ENCODE measurements around the gene PDZD2.

Gene PDZD2

DNA sequence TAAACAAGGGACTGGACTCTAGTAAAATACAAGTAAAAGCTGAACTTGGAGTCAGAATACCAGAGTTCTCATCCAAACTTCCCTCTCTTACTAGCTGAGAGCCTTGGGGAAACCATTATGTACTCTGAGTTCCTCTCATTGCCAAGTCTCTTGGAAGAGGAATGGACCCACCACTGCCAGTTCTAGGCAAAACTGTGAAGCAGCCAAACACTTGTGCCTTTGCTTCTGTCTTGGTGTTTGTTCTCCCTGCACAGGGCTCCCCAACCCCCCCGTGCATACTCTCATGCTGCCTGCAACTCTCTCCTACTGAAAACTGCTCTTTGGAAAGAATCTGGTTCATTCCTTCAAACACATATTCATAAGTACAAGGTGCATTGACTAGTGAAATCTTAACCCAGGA is 102.6 kb downstream of the PDZD2 start:
- DNase-seq (ENCODE audit: low read depth) = no peak
- no peak overlapping the region for H3K4me3 ChIP-seq (ENCODE audit: control insufficient read depth, low read depth, low read length)
- TF ChIP-seq, protein P1, sequence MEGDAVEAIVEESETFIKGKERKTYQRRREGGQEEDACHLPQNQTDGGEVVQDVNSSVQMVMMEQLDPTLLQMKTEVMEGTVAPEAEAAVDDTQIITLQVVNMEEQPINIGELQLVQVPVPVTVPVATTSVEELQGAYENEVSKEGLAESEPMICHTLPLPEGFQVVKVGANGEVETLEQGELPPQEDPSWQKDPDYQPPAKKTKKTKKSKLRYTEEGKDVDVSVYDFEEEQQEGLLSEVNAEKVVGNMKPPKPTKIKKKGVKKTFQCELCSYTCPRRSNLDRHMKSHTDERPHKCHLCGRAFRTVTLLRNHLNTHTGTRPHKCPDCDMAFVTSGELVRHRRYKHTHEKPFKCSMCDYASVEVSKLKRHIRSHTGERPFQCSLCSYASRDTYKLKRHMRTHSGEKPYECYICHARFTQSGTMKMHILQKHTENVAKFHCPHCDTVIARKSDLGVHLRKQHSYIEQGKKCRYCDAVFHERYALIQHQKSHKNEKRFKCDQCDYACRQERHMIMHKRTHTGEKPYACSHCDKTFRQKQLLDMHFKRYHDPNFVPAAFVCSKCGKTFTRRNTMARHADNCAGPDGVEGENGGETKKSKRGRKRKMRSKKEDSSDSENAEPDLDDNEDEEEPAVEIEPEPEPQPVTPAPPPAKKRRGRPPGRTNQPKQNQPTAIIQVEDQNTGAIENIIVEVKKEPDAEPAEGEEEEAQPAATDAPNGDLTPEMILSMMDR (IDR thresholded peaks at IDR 0.05; ENCODE audit: control insufficient read depth, insufficient read depth, low read depth, low read length, missing control alignments) = no peak

DNA sequence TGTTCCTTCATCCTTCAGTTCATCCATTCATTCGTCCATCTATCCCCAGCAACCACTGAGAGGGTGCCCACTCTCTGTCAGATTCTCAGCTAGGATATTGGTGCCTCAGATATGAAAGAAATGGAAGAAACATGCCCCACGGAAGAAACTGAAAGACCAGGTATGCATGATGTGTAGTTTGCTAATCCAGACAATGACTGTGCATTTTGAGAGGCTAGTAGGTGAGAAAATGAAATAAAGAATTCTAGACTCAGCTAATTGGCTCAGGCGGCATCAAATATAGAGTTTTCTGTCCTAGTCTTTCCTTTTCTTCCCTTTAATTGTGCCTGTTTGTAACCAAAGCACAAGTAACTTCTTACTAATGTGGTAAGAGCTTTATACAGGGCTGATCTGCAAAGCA is 104.7 kb downstream of the PDZD2 start:
- H3K4me3 ChIP-seq (ENCODE audit: control insufficient read depth, low read depth, low read length) = no peak overlapping the region
- TF ChIP-seq, protein P1 (IDR thresholded peaks at IDR 0.05; ENCODE audit: control insufficient read depth, insufficient read depth, low read depth, low read length, missing control alignments) = no peak
- no peak for DNase-seq (ENCODE audit: low read depth)

DNA sequence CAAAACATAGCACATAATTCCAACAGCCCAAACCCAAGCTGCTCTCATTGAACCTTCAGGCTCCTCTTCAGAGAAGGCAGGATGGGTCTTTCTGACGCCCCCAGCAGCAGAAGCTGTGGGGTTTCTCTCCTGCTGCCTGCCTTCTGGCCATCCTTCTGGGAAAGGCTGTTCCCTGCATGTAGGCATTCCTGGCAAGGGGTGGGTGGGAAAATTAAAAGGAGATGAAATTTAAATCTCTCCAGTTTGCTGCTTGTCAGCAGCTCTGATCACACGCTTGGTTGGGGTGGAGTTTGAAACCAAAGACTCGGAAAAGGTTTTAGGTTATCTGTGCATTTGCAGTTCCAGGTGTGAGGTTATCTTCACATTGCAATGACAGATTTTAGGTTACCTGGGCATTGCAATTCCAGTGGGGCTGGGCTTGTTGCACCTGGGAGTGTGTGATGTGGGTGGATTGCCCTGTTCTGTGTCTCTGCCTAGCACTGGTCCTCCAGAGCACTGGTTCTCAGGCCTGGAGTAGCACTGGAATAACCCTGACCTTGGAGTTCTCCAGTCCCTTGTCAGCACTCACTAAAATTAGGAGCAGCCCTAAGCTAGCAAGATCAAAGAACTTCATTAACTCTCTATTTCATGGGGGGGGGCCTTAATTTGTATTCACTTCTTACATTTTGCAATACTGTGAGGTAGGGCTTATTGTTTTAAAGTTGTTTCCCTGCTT is 109.7 kb downstream of the PDZD2 start:
- no peak overlapping the region for H3K4me3 ChIP-seq (ENCODE audit: control insufficient read depth, low read depth, low read length)
- DNase-seq (ENCODE audit: low read depth) = no peak
- TF ChIP-seq, protein P1 (IDR thresholded peaks at IDR 0.05; ENCODE audit: control insufficient read depth, insufficient read depth, low read depth, low read length, missing control alignments) = no peak

DNA sequence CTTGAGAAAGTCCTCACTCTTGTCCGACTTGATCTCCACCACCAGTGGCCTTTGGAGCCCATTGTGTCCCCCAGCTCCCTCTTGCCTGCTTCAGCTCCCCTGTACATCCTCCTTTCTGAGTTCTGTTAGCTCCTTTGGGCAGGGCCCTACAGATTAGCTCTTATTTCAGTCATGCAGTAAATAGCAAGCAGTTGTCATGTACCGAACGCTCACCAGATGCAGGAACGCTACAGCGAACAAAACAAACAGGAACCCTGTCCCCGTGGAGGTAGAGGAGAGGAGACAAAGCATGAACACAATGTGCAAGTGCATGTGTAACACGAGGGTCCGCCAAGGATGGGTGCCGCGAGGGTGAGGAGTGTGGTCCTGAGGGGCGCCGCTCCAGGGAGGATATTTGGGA is 111.3 kb downstream of the PDZD2 start:
- TF ChIP-seq, protein P1 (IDR thresholded peaks at IDR 0.05; ENCODE audit: control insufficient read depth, insufficient read depth, low read depth, low read length, missing control alignments) = no peak
- no peak for DNase-seq (ENCODE audit: low read depth)
- H3K4me3 ChIP-seq (ENCODE audit: control insufficient read depth, low read depth, low read length) = no peak overlapping the region

DNA sequence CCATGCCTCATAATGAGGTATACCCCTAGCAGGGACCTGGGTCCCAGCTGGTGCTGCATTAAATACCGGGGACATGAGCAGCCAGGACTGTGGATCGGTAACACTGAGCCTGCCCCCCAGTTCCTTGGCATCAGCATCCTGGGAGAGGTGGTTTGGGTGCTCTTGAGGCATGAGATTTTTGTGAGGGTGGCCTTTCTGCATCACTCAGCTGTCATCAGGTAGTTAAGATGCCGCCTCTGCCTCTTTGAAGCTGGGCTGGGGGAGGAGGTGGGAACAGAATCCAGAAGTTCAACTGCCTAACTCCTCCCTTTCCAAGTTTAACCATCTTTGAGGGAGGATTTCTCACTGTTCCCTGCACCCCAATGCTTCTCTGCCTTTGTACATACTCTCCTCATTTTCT is 112.7 kb downstream of the PDZD2 start:
- no peak for DNase-seq (ENCODE audit: low read depth)
- no peak overlapping the region for H3K4me3 ChIP-seq (ENCODE audit: control insufficient read depth, low read depth, low read length)
- TF ChIP-seq, protein P1 (IDR thresholded peaks at IDR 0.05; ENCODE audit: control insufficient read depth, insufficient read depth, low read depth, low read length, missing control alignments) = no peak

DNA sequence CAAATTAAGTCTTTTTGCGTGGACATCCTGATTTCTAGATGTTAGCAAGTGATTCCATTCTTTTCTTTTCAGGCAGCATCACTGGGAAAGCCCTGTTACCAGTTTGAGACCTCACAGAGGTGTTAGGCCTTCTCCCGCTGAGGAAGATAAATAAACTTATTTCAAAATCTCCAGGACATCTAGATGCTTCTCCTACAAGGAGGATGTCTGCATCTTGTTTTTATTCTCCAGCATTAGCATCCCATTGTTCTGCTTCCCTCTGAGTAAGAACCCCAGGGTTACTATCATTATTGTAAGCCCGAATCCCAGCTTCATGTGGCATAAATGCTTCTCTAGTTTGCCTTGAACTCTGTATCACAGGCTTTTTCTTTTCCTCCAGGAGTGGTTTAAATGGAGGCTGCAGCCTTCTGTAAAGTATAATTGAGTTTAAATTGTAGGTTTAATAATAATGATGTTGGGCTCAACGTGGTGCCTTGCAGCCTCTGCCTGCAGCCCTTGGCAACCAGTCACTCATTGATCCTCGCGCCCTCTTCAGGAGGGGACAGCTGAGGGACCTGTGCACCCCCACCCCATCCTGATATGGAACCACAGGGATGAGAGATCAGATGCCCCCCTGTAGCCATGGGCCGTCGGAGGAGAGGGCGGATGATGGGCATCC is 114.9 kb downstream of the PDZD2 start:
- no peak overlapping the region for H3K4me3 ChIP-seq (ENCODE audit: control insufficient read depth, low read depth, low read length)
- no peak for DNase-seq (ENCODE audit: low read depth)
- TF ChIP-seq, protein P1 (IDR thresholded peaks at IDR 0.05; ENCODE audit: control insufficient read depth, insufficient read depth, low read depth, low read length, missing control alignments) = no peak
